Panc1 (cell line): Measurements from ENCODE around the gene PTGFRN. TPM values are rescaled to one million over a fixed set of nuclear protein-coding genes. Genes with fewer than 3 reads are reported as not detected.

Experiments
- ATAC-seq: fragments of 200-7000 bp; cut with Tn5 transposase; 2 replicates; pipeline ENCODE4 v1.9.1; 2020; ENCODE audit warnings: mild to moderate bottlenecking, moderate library complexity
- BruUV-seq: library from RNA; stranded (reverse); fragments of 400-500 nt; replicated peaks from 2 replicates; lab custom pipeline; 2021; lab: Mats Ljungman, UMichigan
- CTCF ChIA-PET: fragments of 300-600 bp; sonication (Branson Sonifier 250); formaldehyde crosslinking; loops from one replicate; lab custom pipeline; 2022; ENCODE audit warnings: antibody characterized with exemption; lab: Charles Lee
- POLR2A ChIA-PET: fragments of 300-600 bp; sonication (Branson Sonifier 250); formaldehyde crosslinking; loops from one replicate; lab custom pipeline; 2022; ENCODE audit warnings: antibody characterized with exemption; lab: Charles Lee
- DNase-seq: peaks from one replicate; pipeline ENCODE4 v3.0.0-alpha.2; 2010; ENCODE audit warnings: low read depth, low spot score
- H3K27ac ChIP-seq: 2 replicates; pipeline ENCODE4 v1.5.1; 2011; ENCODE audit warnings: mild to moderate bottlenecking, low read length, inconsistent platforms
- H3K27me3 ChIP-seq: fragments of 200-500 bp; sonication (Bioruptor generic); 2 replicates; pipeline ENCODE4 v1.6.0; 2014; ENCODE audit warnings: low read length, inconsistent platforms; ENCODE audit not compliant: control insufficient read depth, insufficient read depth
- H3K36me3 ChIP-seq: fragments of 200-500 bp; sonication (Bioruptor generic); 2 replicates; pipeline ENCODE4 v1.5.1; 2014; ENCODE audit warnings: inconsistent platforms, mild to moderate bottlenecking, low read length, moderate library complexity; ENCODE audit not compliant: control insufficient read depth, insufficient read depth
- H3K4me1 ChIP-seq: 2 replicates; pipeline ENCODE4 v1.5.1; 2011; ENCODE audit warnings: inconsistent platforms, mild to moderate bottlenecking, low read length, moderate library complexity; ENCODE audit not compliant: control insufficient read depth, insufficient read depth
- H3K4me3 ChIP-seq, 2 experiments: 2 replicates each; pipeline ENCODE4 v1.5.1; 2011 to 2012; ENCODE audit warnings: low read depth in 2 of 2, low read length in 2 of 2, mild to moderate bottlenecking in 2 of 2, inconsistent platforms in 1 of 2, moderate library complexity in 1 of 2
- H3K9me3 ChIP-seq: fragments of 200-500 bp; sonication (Bioruptor generic); 2 replicates; pipeline ENCODE4 v1.5.1; 2014; ENCODE audit warnings: low read depth, mild to moderate bottlenecking, inconsistent platforms, low read length, moderate library complexity; ENCODE audit not compliant: control insufficient read depth, insufficient read depth
- CTCF ChIP-seq: fragments of 450-650 bp; IDR thresholded peaks from 2 replicates; pipeline ENCODE4 v1.5.1; 2017; ENCODE audit warnings: mild to moderate bottlenecking
- POLR2AphosphoS5 ChIP-seq: IDR thresholded peaks from 2 replicates; pipeline ENCODE4 v1.6.1; 2012; ENCODE audit warnings: mild to moderate bottlenecking, low read depth, low read length, moderate library complexity
- REST ChIP-seq, 2 experiments: IDR thresholded peaks; 2 replicates each; pipeline ENCODE4 v1.6.1; 2011 to 2012; ENCODE audit warnings: low read depth in 2 of 2, control low read depth in 1 of 2, low read length in 1 of 2, mild to moderate bottlenecking in 1 of 2, moderate library complexity in 1 of 2; ENCODE audit not compliant: insufficient read depth in 1 of 2
- SIN3A ChIP-seq: IDR thresholded peaks from 2 replicates; pipeline ENCODE4 v1.6.1; 2012; ENCODE audit warnings: low read depth, mild to moderate bottlenecking, low read length, moderate library complexity, borderline replicate concordance; ENCODE audit not compliant: insufficient read depth
- TCF7L2 ChIP-seq: IDR thresholded peaks from 2 replicates; pipeline ENCODE4 v1.6.1; 2011; ENCODE audit warnings: mild to moderate bottlenecking, low read depth, low read length, inconsistent platforms
- in situ Hi-C: cut with HindIII; loops from 2 replicates; pipeline ENCODE4 v1.10.0; 2016; ENCODE audit warnings: low sequenced_read_pairs, low pct_unique_long_range_greater_than_20kb
- intact Hi-C: fragments of 100-400 bp; cut with micrococcal nuclease; formaldehyde crosslinking; loops from one replicate; pipeline ENCODE4 v1.10.0; 2022; ENCODE audit not compliant: unreplicated experiment
- total RNA-seq: library from RNA; stranded (reverse); gene quantifications from one replicate; pipeline ENCODE4 v1.2.1, GENCODE V29; 2021; ENCODE audit not compliant: unreplicated experiment

PTGFRN gene
- total RNA-seq, 1 experiment from 2014 or later: 5.2 TPM

DNA sequence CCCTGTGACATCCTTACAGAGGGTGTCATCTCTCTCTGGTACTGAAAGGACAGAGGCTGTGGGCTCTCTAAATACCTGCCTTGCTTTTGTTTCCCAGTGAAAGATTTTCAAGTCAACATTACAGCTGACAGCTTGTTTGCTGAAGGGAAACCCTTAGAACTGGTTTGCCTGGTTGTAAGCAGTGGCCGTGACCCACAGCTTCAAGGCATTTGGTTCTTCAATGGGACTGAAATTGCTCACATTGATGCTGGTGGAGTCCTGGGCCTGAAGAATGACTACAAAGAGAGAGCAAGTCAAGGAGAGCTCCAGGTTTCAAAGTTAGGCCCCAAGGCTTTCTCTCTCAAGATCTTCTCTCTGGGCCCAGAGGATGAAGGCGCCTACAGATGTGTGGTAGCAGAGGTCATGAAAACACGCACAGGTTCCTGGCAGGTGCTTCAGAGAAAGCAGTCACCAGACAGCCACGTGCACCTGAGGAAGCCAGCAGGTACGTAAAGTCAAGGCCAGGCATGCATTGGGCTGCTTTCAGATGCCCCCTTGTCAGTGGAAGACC lies 103.7 kb downstream of the PTGFRN start:
- in situ Hi-C loops (no loop called here), intact Hi-C loops (no loop called here)
- POLR2A ChIA-PET: no interaction called here
- H3K36me3 ChIP-seq: no peaks in the 10 kb centered on the region
- no peak for DNase-seq
- H3K27me3 ChIP-seq: peaks cover 2% of the 10 kb centered on the region
- no peaks in the 10 kb centered on the region for H3K9me3 ChIP-seq
- no peaks in the 10 kb centered on the region for H3K4me1 ChIP-seq
- no TSS peak for BruUV-seq
- CTCF ChIA-PET: no interaction called here
- no peak overlapping the region for H3K27ac ChIP-seq
- ATAC-seq: no peak
- TF ChIP-seq CTCF: no peak
- no peak for TF ChIP-seq POLR2AphosphoS5
- no peak for TF ChIP-seq SIN3A
- no peak for TF ChIP-seq REST (IDR thresholded peaks at IDR 0.05; ENCODE audit: insufficient read depth in 1 of 2, low read depth in 2 of 2, low read length in 1 of 2)
- TF ChIP-seq TCF7L2: no peak
- no peak overlapping the region for H3K4me3 ChIP-seq

DNA sequence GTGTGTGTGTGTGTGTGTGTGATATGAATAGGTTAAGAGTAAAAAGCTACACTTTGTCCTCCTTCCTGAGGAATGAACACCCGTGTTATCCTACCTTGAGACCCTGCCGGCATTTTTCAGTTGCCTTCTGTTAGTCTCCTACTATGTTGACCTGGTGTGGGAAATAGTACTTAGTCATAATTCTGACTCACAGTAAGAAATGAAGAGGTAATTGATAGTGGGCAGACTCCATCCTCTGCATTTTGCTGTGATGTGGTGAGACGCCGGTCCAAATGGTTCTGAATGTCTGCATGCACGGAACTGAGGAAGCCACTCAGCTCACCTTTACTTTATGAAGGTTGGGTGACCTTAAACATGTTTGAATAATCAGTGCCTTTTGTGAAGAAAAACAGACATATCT lies 104.5 kb downstream of the PTGFRN start:
- no peak overlapping the region for H3K27ac ChIP-seq
- in situ Hi-C loops: no loop called here
- BruUV-seq: no TSS peak
- H3K36me3 ChIP-seq: no peaks in the 10 kb centered on the region
- H3K9me3 ChIP-seq: no peaks in the 10 kb centered on the region
- no peak for ATAC-seq
- H3K27me3 ChIP-seq: peaks cover 2% of the 10 kb centered on the region
- intact Hi-C loops: no loop called here
- H3K4me1 ChIP-seq: no peaks in the 10 kb centered on the region
- TF ChIP-seq TCF7L2: no peak
- no peak for TF ChIP-seq CTCF
- TF ChIP-seq REST (IDR thresholded peaks at IDR 0.05; ENCODE audit: insufficient read depth in 1 of 2, low read depth in 2 of 2, low read length in 1 of 2): no peak
- TF ChIP-seq POLR2AphosphoS5: no peak
- TF ChIP-seq SIN3A: no peak
- CTCF ChIA-PET: no interaction called here
- no peak overlapping the region for H3K4me3 ChIP-seq
- POLR2A ChIA-PET: no interaction called here
- DNase-seq: no peak
